SIG-M5 treated with dmso at 0.1 percent for 504 hours (cell line): Measurements from ENCODE around the gene NAT9.
A peak's percentile ranks its signal among the peaks of the same experiment; 100 is the strongest.

Experiments
- DNase-seq: peaks from one replicate; lab custom pipeline; 2025; ENCODE audit not compliant: unreplicated experiment; lab: John Stamatoyannopoulos, UW

NAT9 gene

DNA sequence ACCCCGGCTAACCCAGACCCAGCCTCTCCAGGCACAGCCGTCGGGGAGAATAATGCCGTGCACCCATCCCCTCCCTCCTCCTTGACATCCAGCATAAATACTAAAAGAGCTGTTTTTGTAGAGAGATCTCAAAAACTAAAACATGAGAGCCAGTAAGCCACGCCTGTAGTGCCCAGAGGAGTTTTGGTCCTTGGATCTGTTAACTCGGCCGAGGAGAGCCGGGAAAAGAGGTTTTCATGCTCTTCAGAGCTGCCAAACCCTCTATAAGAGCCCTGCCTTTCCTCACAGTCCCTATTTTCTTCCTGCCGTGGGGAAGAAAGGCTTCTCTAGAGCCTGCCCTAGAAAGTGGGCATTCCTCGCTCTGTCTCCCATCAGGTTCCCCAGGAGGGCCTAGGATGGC is 30.2 kb upstream of the NAT9 start:
- no peak for DNase-seq

GRCh38 chr17:74805591-74805991 is 29.4 kb upstream of the NAT9 start:
- no peak for DNase-seq

DNA sequence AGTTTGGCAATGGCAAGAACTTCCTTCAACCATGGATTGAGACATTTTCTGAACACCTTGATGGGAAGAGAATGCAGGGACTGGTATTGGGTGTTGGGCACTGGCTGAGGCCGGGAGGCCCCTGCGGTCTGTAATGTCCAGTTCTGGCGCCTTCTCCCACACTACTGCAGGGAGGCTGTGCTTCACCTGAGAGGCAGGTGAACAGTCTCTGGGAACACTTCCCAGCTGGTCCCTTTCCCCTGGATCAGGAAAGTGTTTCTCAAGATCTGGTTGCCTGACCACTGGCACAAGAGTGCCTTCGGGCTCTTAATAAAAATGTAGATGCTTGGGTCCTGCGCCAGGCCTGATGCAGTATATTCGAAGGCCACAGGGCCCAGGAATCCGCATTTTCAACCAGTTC is 28.5 kb upstream of the NAT9 start:
- no peak for DNase-seq

DNA sequence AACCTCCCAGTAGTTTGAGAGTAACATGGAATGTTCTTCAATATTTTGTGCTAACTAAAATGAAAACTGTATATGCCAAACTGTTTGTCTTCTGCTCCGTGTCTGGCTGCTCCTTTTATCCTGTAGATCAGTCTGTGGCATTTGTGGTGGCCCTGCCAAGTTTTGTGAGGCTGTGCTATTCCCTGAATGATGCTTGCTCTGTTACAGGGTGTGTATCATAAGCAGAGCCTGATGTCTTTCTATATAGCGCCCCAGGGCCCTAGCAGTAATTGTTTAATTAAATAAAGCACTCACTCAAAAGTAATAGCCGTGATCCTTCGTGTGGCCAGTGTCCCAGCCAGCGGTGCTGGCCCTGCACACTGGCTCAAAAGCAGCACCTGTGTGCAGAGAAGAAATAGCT is 27.8 kb upstream of the NAT9 start:
- no peak for DNase-seq

GRCh38 chr17:74803388-74803930 is 27.3 kb upstream of the NAT9 start:
- DNase-seq: no peak

- DNase-seq: no peak
These were observed 25.8 kb upstream of the NAT9 start for GRCh38 chr17:74801896-74802295.

GRCh38 chr17:74800531-74800930 is 24.4 kb upstream of the NAT9 start:
- DNase-seq: no peak

GRCh38 chr17:74799097-74799496 is 23.0 kb upstream of the NAT9 start:
- no peak for DNase-seq

DNA sequence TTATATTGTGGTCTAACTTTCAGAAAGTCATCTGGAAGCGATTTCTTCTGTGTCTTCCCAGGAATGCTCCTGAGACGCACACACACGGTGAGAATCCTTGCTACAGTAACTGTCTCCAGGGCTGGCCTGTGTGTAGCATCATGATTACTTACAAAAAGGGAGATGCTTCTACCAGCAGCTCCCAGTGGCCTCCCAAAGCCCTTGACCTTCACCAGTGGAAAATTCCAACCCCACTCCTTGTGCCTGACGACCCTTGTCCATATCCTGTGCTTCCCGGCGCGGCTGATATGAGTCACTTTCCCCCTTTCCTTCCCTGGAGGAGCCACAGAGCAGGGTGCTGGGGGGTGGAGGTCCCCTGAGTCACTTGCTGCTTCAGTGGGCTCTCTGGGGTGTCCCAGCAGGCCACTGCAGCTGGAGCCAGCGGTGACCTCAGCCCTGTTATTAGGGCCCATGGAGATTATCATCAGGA is 22.1 kb upstream of the NAT9 start:
- DNase-seq: no peak

GRCh38 chr17:74797824-74798223 is 21.7 kb upstream of the NAT9 start:
- DNase-seq: no peak

GRCh38 chr17:74796866-74797265 is 20.7 kb upstream of the NAT9 start:
- no peak for DNase-seq

DNA sequence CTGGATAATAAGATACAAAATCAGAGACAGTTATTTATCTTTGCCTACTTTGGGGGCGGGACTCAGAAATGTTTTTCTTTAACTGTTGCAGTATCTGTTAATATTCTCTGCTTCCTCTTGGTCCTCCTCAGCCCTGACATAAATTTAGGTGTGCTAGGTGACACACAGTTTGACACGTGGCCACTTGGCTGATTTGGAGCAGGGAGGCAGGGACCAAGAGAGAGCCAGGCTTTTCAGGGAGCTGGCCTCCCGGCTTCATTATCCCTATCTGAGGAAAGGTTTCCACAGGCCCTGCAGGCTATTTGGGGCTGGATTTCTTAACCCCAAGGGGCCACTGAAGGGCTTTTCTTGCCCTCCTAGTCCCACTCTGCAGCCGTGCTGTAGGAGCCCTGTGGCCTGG is 20.1 kb upstream of the NAT9 start:
- no peak for DNase-seq

GRCh38 chr17:74795327-74796020 is 19.3 kb upstream of the NAT9 start:
- no peak for DNase-seq

DNA sequence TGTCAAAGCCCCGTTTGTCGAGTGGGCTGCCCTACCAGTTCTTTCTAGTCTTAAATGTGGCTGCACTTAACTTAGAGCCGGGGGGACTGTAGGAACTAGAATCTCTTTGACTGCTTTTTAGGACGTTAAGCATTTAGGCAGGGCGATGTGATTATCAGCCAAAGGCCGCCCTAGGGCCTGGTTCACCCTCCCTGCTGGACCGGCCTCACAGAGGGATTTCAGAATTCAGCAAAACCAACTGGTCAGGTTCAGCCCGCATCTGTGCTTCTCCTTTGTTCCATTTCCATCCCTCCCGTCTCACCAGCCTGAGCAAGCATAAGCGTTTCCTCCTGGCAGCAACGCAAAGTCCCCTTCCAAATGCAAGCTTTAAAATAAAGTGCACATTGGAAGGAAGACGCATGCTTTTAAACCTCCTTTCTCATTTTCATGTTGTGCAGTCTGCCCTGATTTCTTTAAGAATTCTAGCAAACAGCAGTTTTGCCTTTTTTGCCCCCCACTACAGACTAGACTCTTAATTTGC is 16.5 kb upstream of the NAT9 start:
- no peak for DNase-seq

DNA sequence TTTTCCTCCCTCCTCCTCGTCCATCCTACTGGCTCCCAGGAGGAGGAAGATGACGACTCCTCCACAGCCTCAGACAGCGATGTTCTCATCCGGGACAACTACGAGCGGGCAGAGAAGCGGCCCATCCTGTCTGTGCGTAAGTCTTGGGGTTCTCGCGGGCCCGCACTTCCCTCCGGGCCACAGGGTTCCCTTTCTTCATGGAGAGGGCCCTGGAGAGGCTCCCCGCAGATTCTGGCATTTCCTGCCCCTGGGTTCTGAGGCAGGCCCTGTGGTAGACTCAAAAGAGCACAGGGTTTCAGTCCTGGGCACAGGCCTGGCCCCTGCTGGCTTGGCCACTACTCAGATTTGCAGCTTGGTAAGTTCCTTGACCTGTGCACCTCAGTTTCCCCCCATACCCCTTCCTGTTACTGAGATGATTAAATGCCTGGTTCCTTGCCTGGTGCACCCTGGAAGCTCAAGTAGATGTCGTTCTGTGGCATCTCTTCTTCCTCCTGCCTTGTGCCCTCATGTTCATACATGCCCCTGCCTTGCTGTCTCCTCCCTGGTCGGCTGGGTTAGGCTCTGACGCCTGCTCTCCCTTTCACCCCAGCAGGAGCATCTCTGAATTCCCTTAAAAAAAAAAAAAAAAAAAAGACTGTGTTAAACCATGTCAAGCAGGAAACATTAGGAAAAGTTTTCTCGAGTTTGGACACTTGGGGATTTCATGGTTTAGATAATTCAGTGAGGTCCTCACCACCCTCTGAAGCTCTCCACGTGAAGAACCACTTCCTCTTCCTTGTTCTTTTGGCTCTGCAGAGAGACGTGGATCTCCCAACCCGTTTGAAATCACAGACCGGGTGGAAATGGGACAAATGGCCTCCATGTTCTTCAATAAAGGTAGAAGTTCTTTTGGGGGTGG is 14.3 kb upstream of the NAT9 start:
- DNase-seq: peak; percentile 47

- DNase-seq: peak; percentile 80
These were observed 10.4 kb upstream of the NAT9 start for GRCh38 chr17:74786431-74787055.

- no peak for DNase-seq
These were observed 9.8 kb upstream of the NAT9 start for GRCh38 chr17:74785981-74786360.

DNA sequence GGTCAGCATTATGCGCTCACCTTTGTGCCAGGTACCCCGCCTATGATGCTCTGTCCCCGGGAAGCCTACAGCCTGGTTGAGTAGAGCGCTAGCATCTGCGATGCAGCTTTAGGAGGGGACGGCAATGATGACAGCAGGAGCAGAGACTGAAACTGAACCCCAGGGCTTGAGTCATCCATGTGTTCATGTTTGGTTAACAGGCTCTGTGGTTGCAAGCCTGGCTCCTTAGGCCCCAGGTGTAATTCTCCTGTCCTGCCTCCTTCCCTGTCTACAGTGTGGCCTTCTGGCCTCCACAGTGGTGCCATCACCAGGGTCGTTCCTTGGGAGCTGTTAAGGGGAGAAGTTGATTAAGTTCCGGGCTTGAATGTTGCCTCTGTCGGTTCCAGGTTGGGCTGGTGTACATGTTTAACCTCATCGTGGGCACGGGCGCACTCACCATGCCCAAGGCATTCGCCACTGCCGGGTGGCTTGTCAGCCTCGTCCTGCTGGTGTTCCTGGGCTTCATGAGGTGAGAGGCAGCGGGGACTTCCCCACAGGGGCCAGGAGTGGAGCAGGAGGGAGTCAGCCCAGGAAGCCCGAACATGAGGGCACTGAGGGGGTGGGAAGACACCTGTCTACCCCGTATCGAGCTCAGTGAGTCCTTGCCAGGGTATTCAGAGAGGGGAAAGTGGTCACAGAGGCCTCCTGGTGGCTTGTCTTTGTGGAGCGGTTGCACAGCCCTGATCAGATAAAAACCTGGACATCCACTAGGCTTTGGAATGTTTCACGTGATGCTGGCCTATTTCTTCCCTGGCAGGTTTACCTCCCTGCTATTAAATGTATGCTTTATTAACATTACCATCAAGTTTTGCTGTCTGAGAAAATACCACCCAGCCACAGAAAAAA is 9.2 kb upstream of the NAT9 start:
- peak; percentile 16 for DNase-seq

DNA sequence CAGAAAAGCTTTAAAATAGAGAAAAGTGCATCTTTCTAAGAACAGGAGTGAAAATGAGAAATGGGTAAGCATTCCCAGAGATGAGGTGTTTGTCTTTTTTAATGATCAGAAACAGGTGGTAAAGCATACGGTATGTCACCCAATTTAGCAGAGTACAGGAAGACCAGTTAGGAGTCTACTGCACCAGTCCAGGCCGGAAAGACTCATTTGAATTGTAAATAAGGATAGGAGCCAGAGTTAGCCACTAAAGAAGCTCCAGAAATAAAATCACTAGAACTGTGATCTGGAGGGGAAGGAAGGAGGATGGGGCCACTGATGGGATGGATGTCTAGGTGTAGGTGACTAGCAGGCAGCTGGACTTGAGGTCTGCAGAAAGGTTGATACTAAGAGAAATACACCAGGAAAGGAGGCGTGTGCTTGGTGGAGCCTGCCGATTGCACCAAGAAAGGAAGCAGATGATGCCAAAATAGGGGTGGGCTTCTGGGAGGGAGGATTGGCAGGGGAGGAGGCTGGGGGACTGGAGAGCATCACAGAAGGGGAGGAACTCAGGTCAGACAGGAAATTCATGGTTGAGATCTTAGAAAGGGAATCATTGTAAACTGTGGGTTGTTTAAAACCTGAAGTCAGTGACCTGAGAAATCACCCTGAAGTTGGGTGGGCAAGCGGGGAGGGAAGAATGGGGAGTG is 8.1 kb upstream of the NAT9 start:
- no peak for DNase-seq

DNA sequence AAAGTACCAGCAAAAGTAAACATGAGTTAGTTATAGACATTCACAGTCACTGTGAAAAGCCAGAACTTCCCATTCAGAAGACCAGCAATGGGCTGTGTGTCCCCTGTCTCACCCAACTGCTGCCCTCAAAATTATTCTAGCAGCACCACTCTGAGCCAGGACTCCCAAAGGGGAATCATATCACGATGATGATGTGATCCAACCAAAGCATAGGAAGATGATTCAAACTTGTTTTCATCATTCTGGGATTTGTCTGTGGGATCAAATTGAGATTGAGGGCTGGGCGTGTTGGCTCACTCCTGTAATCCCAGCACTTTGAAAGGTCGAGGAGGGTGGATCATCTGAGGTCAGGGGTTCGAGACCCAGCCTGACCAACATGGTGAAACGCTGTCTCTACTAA is 6.4 kb upstream of the NAT9 start:
- no peak for DNase-seq
